Measurements from ENCODE around the gene IQGAP2.

- TF ChIP-seq POLR2A (IDR thresholded peaks at IDR 0.05; ENCODE audit: low read length) (no peak), GATA1 (IDR thresholded peaks at IDR 0.05; ENCODE audit: low read depth, low read length) (no peak)
Observed at GRCh38 chr5:76681287-76681686, 278.2 kb downstream of the IQGAP2 start.

All from erythroblast (primary cell).